GM12872 (cell line): Measurements from ENCODE around the gene SMG6.

ENCODE experiments used
- TF ChIP-seq, protein P1 (sequence below): IDR thresholded peaks from 3 replicates; pipeline ENCODE4 v1.5.1; 2011; ENCODE audit warnings: low read depth, mild to moderate bottlenecking, low read length, moderate library complexity; ENCODE audit not compliant: insufficient read depth

The SMG6 gene

DNA sequence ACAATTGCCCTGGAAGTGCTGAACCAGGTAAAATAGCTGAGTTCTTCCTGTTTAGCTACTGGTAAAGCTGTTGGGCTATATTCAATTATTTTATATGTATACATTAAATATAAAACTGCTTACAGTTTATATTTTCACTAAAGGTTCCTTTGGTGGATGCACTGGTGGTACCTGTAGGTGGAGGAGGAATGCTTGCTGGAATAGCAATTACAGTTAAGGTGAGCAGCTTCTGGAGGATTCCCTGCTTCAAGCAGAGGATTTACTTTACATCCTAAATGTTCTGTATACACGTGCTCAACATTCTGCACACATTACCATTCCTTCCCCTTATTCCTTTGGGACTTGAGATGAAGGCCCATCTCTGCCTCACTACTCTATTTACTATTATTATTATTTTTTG is 17.8 kb upstream of the SMG6 start:
- TF ChIP-seq, protein P1, sequence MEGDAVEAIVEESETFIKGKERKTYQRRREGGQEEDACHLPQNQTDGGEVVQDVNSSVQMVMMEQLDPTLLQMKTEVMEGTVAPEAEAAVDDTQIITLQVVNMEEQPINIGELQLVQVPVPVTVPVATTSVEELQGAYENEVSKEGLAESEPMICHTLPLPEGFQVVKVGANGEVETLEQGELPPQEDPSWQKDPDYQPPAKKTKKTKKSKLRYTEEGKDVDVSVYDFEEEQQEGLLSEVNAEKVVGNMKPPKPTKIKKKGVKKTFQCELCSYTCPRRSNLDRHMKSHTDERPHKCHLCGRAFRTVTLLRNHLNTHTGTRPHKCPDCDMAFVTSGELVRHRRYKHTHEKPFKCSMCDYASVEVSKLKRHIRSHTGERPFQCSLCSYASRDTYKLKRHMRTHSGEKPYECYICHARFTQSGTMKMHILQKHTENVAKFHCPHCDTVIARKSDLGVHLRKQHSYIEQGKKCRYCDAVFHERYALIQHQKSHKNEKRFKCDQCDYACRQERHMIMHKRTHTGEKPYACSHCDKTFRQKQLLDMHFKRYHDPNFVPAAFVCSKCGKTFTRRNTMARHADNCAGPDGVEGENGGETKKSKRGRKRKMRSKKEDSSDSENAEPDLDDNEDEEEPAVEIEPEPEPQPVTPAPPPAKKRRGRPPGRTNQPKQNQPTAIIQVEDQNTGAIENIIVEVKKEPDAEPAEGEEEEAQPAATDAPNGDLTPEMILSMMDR, result no peak

DNA sequence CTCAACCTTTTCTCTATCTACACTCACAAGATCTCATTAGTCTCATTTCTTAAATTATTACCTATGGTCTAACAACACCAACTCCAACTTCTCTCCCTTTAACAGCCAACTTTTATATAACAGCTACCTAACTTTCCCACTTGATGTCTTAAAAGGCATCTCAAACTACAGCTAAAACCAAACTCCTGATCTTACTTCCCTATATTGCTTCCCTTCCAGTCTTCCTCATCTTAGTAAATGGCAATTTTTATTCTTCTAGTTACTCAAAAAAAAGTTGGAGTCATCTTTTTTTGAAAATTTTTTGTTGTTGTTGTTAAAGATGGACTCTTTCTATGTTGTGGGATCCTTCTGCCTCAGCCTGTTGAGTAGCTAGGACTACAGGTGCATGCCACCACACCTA is 15.5 kb upstream of the SMG6 start:
- TF ChIP-seq, protein P1, result no peak

DNA sequence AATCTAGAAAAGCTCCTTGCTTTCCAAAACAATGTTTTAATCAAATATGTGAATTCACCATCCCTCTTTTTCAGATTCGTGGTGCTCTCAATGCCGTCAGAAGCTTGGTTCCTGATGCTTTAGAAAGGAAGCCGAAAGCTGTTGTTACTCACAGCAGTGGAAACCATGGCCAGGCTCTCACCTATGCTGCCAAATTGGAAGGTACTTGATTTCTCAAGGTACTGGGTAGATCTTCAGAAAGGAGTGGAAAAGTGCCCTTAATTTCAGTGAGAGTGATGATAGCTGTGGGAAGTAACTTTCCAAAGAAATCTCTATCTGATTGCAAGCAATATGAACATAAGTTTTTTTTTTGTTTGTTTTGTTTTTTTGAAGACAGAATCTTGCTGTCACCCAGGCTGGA is 14.2 kb upstream of the SMG6 start:
- TF ChIP-seq, protein P1, result no peak

DNA sequence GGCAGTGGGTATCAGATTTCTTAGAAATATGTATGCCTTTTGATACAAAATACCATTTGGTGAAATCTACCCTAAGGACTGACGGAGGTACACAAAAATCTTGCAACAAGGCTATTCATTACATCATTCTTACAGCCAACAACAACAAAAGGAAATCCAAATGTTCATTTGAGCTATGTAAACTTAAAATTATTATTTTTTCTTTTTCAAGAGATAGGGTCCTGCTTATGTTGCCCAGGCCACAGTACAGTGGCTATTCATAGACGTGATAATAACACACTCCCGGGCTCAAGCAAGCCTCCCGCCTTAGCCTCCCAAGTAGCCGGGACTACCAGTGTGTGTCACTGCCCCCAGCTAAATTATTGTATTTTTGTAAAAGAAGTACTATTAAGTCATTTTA is 9.2 kb upstream of the SMG6 start:
- TF ChIP-seq, protein P1, result no peak

DNA sequence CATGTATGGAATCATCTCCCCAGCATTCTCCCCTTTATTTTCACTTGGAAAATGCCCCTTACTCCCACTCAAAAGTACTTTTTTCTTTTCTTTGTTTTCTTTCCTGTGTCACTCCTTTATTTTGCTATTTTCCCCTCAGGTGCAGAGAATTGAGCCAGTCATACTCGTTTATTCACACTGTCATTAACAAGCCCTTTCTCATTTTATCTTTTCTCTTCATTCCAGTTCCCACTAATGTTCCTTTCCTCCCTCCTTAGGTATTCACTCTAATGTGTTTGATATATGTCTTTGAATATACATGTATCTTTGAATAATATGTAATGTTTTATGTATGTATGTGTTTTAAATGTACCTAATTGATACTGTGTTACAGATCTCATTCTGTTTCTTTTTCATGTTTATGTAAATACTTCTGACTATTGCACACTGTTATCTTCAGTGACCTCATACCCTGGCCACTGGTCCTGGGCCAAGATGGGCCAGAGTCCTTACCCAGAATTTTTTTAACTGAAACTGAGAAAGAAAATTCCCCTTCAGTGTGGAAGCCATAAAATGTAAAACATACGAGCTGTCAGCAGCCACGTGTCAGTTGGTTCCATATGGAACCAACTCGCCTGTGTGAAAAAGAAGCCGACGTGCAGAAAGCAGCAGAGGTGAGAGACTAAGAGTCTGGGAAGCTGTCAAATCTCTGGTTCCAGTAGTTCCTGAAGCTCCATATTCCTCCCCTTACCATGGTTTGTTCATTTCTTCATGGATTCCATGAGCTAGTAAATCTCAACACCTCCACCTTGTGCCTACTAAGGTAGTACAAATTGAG is 6.0 kb upstream of the SMG6 start:
- TF ChIP-seq, protein P1, result no peak

DNA sequence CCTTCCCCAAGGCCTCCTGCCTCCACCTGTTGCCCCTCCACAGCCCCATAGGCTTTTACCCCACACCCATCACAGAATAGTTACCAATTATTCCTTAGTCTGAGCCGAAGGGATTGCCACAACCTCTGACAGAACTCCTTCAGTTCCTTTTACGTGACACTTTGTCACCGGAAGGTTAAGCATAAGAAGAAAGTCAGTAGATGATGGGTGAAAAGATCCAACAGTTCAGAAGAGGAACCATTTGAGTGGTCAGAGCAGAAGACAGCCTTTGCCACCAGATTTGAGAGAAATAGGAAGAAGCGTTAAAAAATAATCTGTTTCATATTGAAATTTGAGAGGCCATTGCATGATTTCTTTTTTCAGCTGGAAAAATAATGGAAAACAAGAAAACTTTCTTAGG is 1.3 kb upstream of the SMG6 start:
- TF ChIP-seq, protein P1, result no peak

DNA sequence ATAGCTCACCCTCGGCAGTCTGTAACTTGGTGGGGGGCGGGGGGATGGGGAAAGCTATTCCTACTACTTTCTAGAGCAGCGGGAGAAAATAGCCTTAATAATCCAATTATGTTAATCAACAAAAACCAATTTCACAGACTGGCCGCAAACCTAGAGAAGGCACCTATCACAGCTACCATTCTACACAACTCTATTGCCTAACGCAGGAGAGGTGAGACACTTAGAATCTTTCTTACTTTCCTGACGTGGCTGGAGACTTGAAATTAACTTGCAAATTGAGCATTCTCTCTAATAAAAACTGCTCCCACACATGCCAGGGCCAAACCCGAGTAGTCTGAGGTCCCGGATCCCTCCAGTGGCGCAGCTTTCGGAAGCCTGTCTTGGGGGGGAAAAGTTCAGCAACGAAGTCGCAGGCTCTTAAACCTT is 794 bp downstream of the SMG6 start:
- TF ChIP-seq, protein P1, result no peak
